Mesenchymal stem cell (in vitro differentiated cells and primary cell): Measurements from ENCODE around the gene PCDHGB3.
A peak's percentile ranks its signal among the peaks of the same experiment; 100 is the strongest.

Source experiments
- DNase-seq: peaks from one replicate; pipeline ENCODE4 v3.0.0-alpha.2; 2013
- H2AFZ ChIP-seq: one replicate; pipeline ENCODE4 v1.6.1; 2013; ENCODE audit warnings: low read depth, mild to moderate bottlenecking, control low read depth, inconsistent platforms, low read length, moderate library complexity
- H2AK5ac ChIP-seq: 2 replicates; pipeline ENCODE4 v1.6.1; 2013; ENCODE audit warnings: low read length, moderate library complexity, mild to moderate bottlenecking, inconsistent platforms; ENCODE audit not compliant: severe bottlenecking
- H2BK120ac ChIP-seq: one replicate; pipeline ENCODE4 v1.6.1; 2013; ENCODE audit warnings: low read depth, mild to moderate bottlenecking, inconsistent platforms, low read length, moderate library complexity
- H2BK12ac ChIP-seq, 2 experiments: one replicate each; pipeline ENCODE4 v1.6.1; 2013; ENCODE audit warnings: inconsistent platforms in 2 of 2, low read length in 2 of 2, mild to moderate bottlenecking in 2 of 2, moderate library complexity in 2 of 2, control low read depth in 1 of 2
- H2BK15ac ChIP-seq: one replicate; pipeline ENCODE4 v1.6.1; 2013; ENCODE audit warnings: mild to moderate bottlenecking, low read depth, inconsistent platforms; ENCODE audit not compliant: poor library complexity, severe bottlenecking
- H2BK5ac ChIP-seq: 2 replicates; pipeline ENCODE4 v1.6.1; 2013; ENCODE audit warnings: low read depth, mild to moderate bottlenecking, low read length, control low read depth, inconsistent platforms; ENCODE audit not compliant: poor library complexity, severe bottlenecking
- H3K14ac ChIP-seq, 2 experiments: one replicate each; pipeline ENCODE4 v1.6.1; 2013; ENCODE audit warnings: inconsistent platforms in 2 of 2, low read length in 2 of 2, control low read depth in 1 of 2, mild to moderate bottlenecking in 1 of 2, moderate library complexity in 1 of 2
- H3K18ac ChIP-seq, 2 experiments: one replicate each; pipeline ENCODE4 v1.6.1; 2013; ENCODE audit warnings: inconsistent platforms in 2 of 2, low read length in 2 of 2, control low read depth in 1 of 2, low read depth in 1 of 2, mild to moderate bottlenecking in 1 of 2
- H3K23ac ChIP-seq, 2 experiments: one replicate each; pipeline ENCODE4 v1.6.1; 2013; ENCODE audit warnings: inconsistent platforms in 2 of 2, low read length in 2 of 2, mild to moderate bottlenecking in 2 of 2, moderate library complexity in 2 of 2, control low read depth in 1 of 2
- H3K27ac ChIP-seq: 2 replicates; pipeline ENCODE4 v1.5.1; 2013; ENCODE audit warnings: mild to moderate bottlenecking, moderate library complexity, low read length, control low read depth, inconsistent platforms; ENCODE audit not compliant: poor library complexity, severe bottlenecking
- H3K27me3 ChIP-seq, 2 experiments: 2 replicates each; pipeline versions ENCODE4 v1.6.1 to v1.7.0; 2013; ENCODE audit warnings: low read length in 2 of 2, mild to moderate bottlenecking in 2 of 2, moderate library complexity in 2 of 2, control low read depth in 1 of 2, inconsistent platforms in 1 of 2; ENCODE audit not compliant: control insufficient read depth in 1 of 2, insufficient read depth in 1 of 2
- H3K36me3 ChIP-seq, 2 experiments: 2 replicates each; pipeline versions ENCODE4 v1.6.1 to v1.7.0; 2013; ENCODE audit warnings: low read length in 2 of 2, control low read depth in 1 of 2, inconsistent platforms in 1 of 2, low read depth in 1 of 2, mild to moderate bottlenecking in 1 of 2; ENCODE audit not compliant: insufficient read depth in 2 of 2, control insufficient read depth in 1 of 2
- H3K4ac ChIP-seq, 2 experiments: one replicate each; pipeline ENCODE4 v1.6.1; 2013; ENCODE audit warnings: inconsistent platforms in 2 of 2, low read length in 2 of 2, mild to moderate bottlenecking in 2 of 2, moderate library complexity in 2 of 2, control low read depth in 1 of 2, low read depth in 1 of 2
- H3K4me1 ChIP-seq: 2 replicates; pipeline ENCODE4 v1.6.1; 2013; ENCODE audit warnings: low read depth, low read length, control low read depth; ENCODE audit not compliant: control insufficient read depth, insufficient read depth
- H3K4me2 ChIP-seq: 2 replicates; pipeline ENCODE4 v1.6.1; 2013; ENCODE audit warnings: low read length, mild to moderate bottlenecking, inconsistent platforms; ENCODE audit not compliant: poor library complexity, severe bottlenecking
- H3K4me3 ChIP-seq, 2 experiments: 2 replicates each; pipeline versions ENCODE4 v1.5.1 to v1.7.0; 2013; ENCODE audit warnings: low read length in 2 of 2, mild to moderate bottlenecking in 2 of 2, control low read depth in 1 of 2, low read depth in 1 of 2; ENCODE audit not compliant: insufficient read depth in 1 of 2
- H3K79me1 ChIP-seq: replicated peaks from 2 replicates; pipeline ENCODE4 v1.6.1; 2013; ENCODE audit warnings: mild to moderate bottlenecking, control low read depth, low read length, inconsistent platforms; ENCODE audit not compliant: poor library complexity, severe bottlenecking
- H3K9ac ChIP-seq: 2 replicates; pipeline ENCODE4 v1.7.0; 2013; ENCODE audit warnings: mild to moderate bottlenecking, low read length, moderate library complexity
- H3K9me3 ChIP-seq: 2 replicates; pipeline ENCODE4 v1.7.0; 2013; ENCODE audit warnings: mild to moderate bottlenecking, low read length; ENCODE audit not compliant: control insufficient read depth
- H4K8ac ChIP-seq: one replicate; pipeline ENCODE4 v1.6.1; 2013; ENCODE audit warnings: inconsistent platforms, mild to moderate bottlenecking, low read length, moderate library complexity
- H4K91ac ChIP-seq: one replicate; pipeline ENCODE4 v1.6.1; 2013; ENCODE audit warnings: mild to moderate bottlenecking, low read length, inconsistent platforms
- WGBS: methylation state at CpG from one replicate; pipeline ENCODE4 v1.1.7; 2013; ENCODE audit warnings: mixed read lengths; 5-methylcytosine and 5-hydroxymethylcytosine counted together

The PCDHGB3 gene

GRCh38 chr5:141419074-141419880 is 49.2 kb downstream of the PCDHGB3 start:
- H3K23ac ChIP-seq = no peak overlapping the region
- peaks cover 28% of the 10 kb centered on the region for H3K9me3 ChIP-seq
- no peak overlapping the region for H4K91ac ChIP-seq
- no peak overlapping the region for H3K4ac ChIP-seq
- no peak overlapping the region for H2AK5ac ChIP-seq
- no peak overlapping the region for H4K8ac ChIP-seq
- H3K18ac ChIP-seq = no peak overlapping the region
- no peak overlapping the region for H3K9ac ChIP-seq
- no peaks in the 10 kb centered on the region for H3K27me3 ChIP-seq
- H2BK15ac ChIP-seq = no peak overlapping the region
- H2AFZ ChIP-seq = no peak overlapping the region
- no peak overlapping the region for H2BK5ac ChIP-seq
- H2BK120ac ChIP-seq = no peak overlapping the region
- H3K27ac ChIP-seq = no peak overlapping the region
- no peak overlapping the region for H3K14ac ChIP-seq
- no peak for DNase-seq
- H2BK12ac ChIP-seq = no peak overlapping the region
- peaks cover 9 to 50% of the 10 kb centered on the region in 2 experiments for H3K36me3 ChIP-seq
- no peak overlapping the region for H3K4me2 ChIP-seq
- H3K79me1 ChIP-seq = peaks cover 44% of the 10 kb centered on the region
- 98% methylated on average over 74 of the region's 74 CpGs for WGBS
- peak overlapping the region; percentile 11 to 80 for H3K4me3 ChIP-seq
- peaks cover 8% of the 10 kb centered on the region for H3K4me1 ChIP-seq

- Histone ChIP-seq H4K8ac (no peak within 1 kb of the TSS), H2AFZ (no peak within 1 kb of the TSS), H3K9me3 (peaks cover 28% of the 10 kb centered on the region), H3K4ac (no peak within 1 kb of the TSS), H2BK5ac (no peak within 1 kb of the TSS), H3K79me1 (peaks cover 42% of the 10 kb centered on the region), H3K9ac (peak within 1 kb of the TSS; percentile 77), H2BK12ac (no peak within 1 kb of the TSS), H2BK15ac (no peak within 1 kb of the TSS), H4K91ac (no peak within 1 kb of the TSS), H3K14ac (no peak within 1 kb of the TSS), H3K27me3 (no peaks in the 10 kb centered on the region), H3K36me3 (peaks cover 12 to 41% of the 10 kb centered on the region in 2 experiments), H3K4me3 (peak within 1 kb of the TSS in 1 of 2 experiments; percentile 80), H2BK120ac (no peak within 1 kb of the TSS), H3K27ac (no peak within 1 kb of the TSS), H3K18ac (no peak within 1 kb of the TSS), H3K4me2 (no peak within 1 kb of the TSS), H2AK5ac (no peak within 1 kb of the TSS), H3K23ac (no peak within 1 kb of the TSS), H3K4me1 (peaks cover 8% of the 10 kb centered on the region)
- DNase-seq = peak; percentile 14
- 71% methylated on average over 42 of the region's 42 CpGs for WGBS
Observed at GRCh38 chr5:141420855-141421488, 50.9 kb downstream of the PCDHGB3 start, which contains the start of gene PCDHGA11. TSS of gene PCDHGA11 (plus strand) at chr5:141421051. CDS start at chr5:141421228, 177 bp downstream.

- no peak overlapping the region for H4K8ac ChIP-seq
- H3K79me1 ChIP-seq = peaks cover 45% of the 10 kb centered on the region
- H2BK120ac ChIP-seq = no peak overlapping the region
- peak overlapping the region; percentile 77 for H3K9ac ChIP-seq
- H3K4me1 ChIP-seq = peaks cover 8% of the 10 kb centered on the region
- no peak overlapping the region for H2AK5ac ChIP-seq
- H3K23ac ChIP-seq = no peak overlapping the region
- no peak overlapping the region for H4K91ac ChIP-seq
- H3K27ac ChIP-seq = no peak overlapping the region
- WGBS = 85% methylated on average over 13 of the region's 13 CpGs
- H3K36me3 ChIP-seq = peaks cover 17 to 44% of the 10 kb centered on the region in 2 experiments
- no peak overlapping the region for H3K18ac ChIP-seq
- H3K4me3 ChIP-seq = peak overlapping the region in 1 of 2 experiments; percentile 80
- no peak overlapping the region for H3K4ac ChIP-seq
- no peak overlapping the region for H2BK15ac ChIP-seq
- no peak for DNase-seq
- H3K9me3 ChIP-seq = peaks cover 28% of the 10 kb centered on the region
- no peak overlapping the region for H2BK12ac ChIP-seq
- no peak overlapping the region for H3K4me2 ChIP-seq
- no peak overlapping the region for H2AFZ ChIP-seq
- H3K14ac ChIP-seq = no peak overlapping the region
- no peaks in the 10 kb centered on the region for H3K27me3 ChIP-seq
- H2BK5ac ChIP-seq = no peak overlapping the region
Observed at GRCh38 chr5:141421489-141421855, 51.4 kb downstream of the PCDHGB3 start.
